Transverse colon (tissue), 4 donors: ENCODE data around the gene KASH5. TPM values are rescaled to one million over a fixed set of nuclear protein-coding genes. Genes with fewer than 3 reads are reported as not detected.
"Not testable (repeated sequence)": the region's sequence is repeated elsewhere in the genome, so short reads cannot be mapped to it uniquely, and the experiment has no call there.

ENCODE experiments used
- DNase-seq: peaks from one replicate; pipeline ENCODE4 v3.0.0-alpha.2; 2019
- H3K27ac ChIP-seq, 4 donors: fragments of 200-600 bp; sonication (generic); 2 replicates each; pipeline ENCODE4 v1.5.1; 2016 to 2018; ENCODE audit warnings: inconsistent platforms in 4 of 4
- H3K27me3 ChIP-seq: fragments of 200-600 bp; sonication (generic); 2 replicates; pipeline ENCODE4 v1.5.1; 2017; ENCODE audit warnings: inconsistent platforms
- H3K36me3 ChIP-seq, 4 donors: fragments of 200-600 bp; sonication (generic); 2 replicates each; pipeline ENCODE4 v1.5.1; 2017 to 2019; ENCODE audit warnings: inconsistent platforms in 4 of 4
- H3K4me1 ChIP-seq, 4 donors: fragments of 200-600 bp; sonication (generic); 2 replicates each; pipeline ENCODE4 v1.5.1; 2017 to 2020; ENCODE audit warnings: inconsistent platforms in 4 of 4
- H3K4me3 ChIP-seq, 4 donors: fragments of 200-600 bp; sonication (generic); 1 replicate in 1 of 4; 2 replicates in 3 of 4; pipeline versions ENCODE4 v1.5.1 to v1.6.1; 2017 to 2019; ENCODE audit warnings: inconsistent platforms in 4 of 4
- H3K9me3 ChIP-seq, 2 donors: fragments of 200-600 bp; sonication (generic); 2 replicates each; pipeline ENCODE4 v1.5.1; 2017 to 2019; ENCODE audit warnings: inconsistent platforms in 2 of 2
- EP300 ChIP-seq: sonication (generic); formaldehyde crosslinking; IDR thresholded peaks from one replicate; pipeline ENCODE4 v1.6.1; 2017; ENCODE audit warnings: antibody characterized with exemption, low read depth
- POLR2A ChIP-seq: fragments of 450-650 bp; IDR thresholded peaks from one replicate; pipeline ENCODE4 v1.6.1; 2016; ENCODE audit warnings: antibody characterized with exemption, mild to moderate bottlenecking, moderate library complexity
- POLR2AphosphoS5 ChIP-seq, 3 donors: sonication (generic); formaldehyde crosslinking; IDR thresholded peaks; one replicate each; pipeline ENCODE4 v1.6.1; 2016; ENCODE audit warnings: antibody characterized with exemption in 3 of 3
- WGBS, 2 donors: methylation state at CpG; one replicate each; pipeline ENCODE4 v1.1.5; 2018; ENCODE audit warnings: low coverage in 1 of 2; 5-methylcytosine and 5-hydroxymethylcytosine counted together
- in situ Hi-C, 4 donors: fragments of 200-750 bp; cut with MboI; loops; one replicate each; pipeline versions ENCODE4 v1.15.0 to v1.15.1; 2017; ENCODE audit warnings: low sequenced_read_pairs in 3 of 4, low pct_ligation_motif_present in 1 of 4, low pct_unique_long_range_greater_than_20kb in 1 of 4
- intact Hi-C: fragments of 100-400 bp; cut with DNase I; formaldehyde crosslinking; loops from one replicate; pipeline ENCODE4 v1.15.1; 2023; ENCODE audit warnings: low total_unique reads
- total RNA-seq, 4 donors: library from RNA; depleted of rRNA; stranded (reverse); fragments of >200 nt; gene quantifications; one replicate each; pipeline ENCODE4 v1.1.0, GENCODE V29; 2016
- TF ChIP-seq, protein P1 (sequence below), 5 experiments: fragments of 200-600 bp in 3 of 5; fragments of 450-650 bp in 2 of 5; sonication (generic) in 3 of 5; IDR thresholded peaks; 1 replicate in 2 of 5; 2 replicates in 3 of 5; pipeline ENCODE4 v1.5.1; 2016 to 2017; ENCODE audit warnings: antibody characterized with exemption in 5 of 5, inconsistent platforms in 3 of 5, mild to moderate bottlenecking in 2 of 5, moderate library complexity in 1 of 5

KASH5 gene
- total RNA-seq, 4 donors from 2014 or later: not detected

DNA sequence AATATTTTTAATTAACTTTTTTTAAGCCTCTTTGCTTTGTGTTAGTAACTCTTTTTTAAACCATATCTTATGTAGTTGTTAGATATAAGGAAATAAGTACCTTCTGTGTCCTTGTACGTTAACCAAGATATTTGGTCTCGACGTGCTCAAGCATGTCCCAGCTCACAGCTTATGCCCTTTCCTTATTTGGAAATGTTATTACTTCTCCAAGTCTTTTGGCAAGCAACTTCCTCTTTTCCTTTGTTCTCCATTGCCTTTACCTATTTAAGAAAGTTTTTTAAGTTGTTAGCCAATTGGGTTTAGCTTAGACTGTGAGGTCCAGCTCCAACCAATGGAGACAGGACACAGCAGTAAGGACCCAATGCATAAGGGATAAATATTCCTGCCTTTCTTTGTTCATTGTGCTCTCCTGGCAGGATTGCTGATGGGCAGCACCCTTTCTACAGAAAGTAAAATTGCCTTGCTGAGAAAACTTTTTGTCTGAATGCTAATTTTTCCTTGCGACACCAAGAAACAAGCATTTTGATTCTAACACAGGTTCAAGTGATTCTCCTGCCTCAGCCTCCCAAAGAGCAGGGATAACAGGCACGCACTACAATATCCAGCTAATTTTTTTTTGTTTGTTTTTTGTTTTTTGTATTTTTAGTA, 19.2 kb upstream of the KASH5 start:
- H3K36me3 ChIP-seq: no peaks in the 10 kb centered on the region
- no peak for DNase-seq
- peaks cover 10 to 11% of the 10 kb centered on the region in 2 donors for H3K9me3 ChIP-seq
- H3K4me3 ChIP-seq: no peak overlapping the region
- H3K27ac ChIP-seq: no peak overlapping the region
- in situ Hi-C loops: no loop called here
- peaks cover 0 to 5% (median 2%) of the 10 kb centered on the region in 4 donors for H3K4me1 ChIP-seq
- no peak for TF ChIP-seq POLR2A
- TF ChIP-seq POLR2AphosphoS5 (IDR thresholded peaks at IDR 0.05): no peak
- TF ChIP-seq, protein P1, sequence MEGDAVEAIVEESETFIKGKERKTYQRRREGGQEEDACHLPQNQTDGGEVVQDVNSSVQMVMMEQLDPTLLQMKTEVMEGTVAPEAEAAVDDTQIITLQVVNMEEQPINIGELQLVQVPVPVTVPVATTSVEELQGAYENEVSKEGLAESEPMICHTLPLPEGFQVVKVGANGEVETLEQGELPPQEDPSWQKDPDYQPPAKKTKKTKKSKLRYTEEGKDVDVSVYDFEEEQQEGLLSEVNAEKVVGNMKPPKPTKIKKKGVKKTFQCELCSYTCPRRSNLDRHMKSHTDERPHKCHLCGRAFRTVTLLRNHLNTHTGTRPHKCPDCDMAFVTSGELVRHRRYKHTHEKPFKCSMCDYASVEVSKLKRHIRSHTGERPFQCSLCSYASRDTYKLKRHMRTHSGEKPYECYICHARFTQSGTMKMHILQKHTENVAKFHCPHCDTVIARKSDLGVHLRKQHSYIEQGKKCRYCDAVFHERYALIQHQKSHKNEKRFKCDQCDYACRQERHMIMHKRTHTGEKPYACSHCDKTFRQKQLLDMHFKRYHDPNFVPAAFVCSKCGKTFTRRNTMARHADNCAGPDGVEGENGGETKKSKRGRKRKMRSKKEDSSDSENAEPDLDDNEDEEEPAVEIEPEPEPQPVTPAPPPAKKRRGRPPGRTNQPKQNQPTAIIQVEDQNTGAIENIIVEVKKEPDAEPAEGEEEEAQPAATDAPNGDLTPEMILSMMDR (IDR thresholded peaks at IDR 0.05): no peak
- no peak for TF ChIP-seq EP300
- intact Hi-C loops: no loop called here
- WGBS, 2 donors: 90 to 92% methylated on average over 2 to 5 of the region's 5 CpGs
- H3K27me3 ChIP-seq: no peaks in the 10 kb centered on the region

DNA sequence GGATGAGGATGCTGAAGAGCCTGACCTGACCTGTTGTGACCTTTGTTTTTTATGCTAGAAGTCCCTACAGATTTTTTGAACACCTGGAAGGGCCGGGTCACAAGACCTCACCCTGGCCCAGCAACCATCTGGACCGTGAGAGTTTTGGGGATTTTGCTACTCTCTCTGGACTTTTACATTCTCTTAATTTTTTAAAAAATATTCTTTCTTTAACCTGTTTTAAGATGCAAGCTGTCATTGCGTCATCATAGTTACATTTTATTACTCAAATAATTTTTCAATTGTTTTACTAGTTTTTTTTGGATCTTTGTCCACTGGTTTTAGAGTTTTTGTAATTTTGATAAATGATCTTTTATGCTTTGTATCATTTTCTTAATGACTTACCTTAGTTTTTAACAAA, 16.9 kb upstream of the KASH5 start:
- TF ChIP-seq POLR2A: no peak
- in situ Hi-C loops: no loop called here
- Histone ChIP-seq H3K36me3 (no peaks in the 10 kb centered on the region), H3K9me3 (peaks cover 10 to 11% of the 10 kb centered on the region in 2 donors), H3K27me3 (no peaks in the 10 kb centered on the region), H3K27ac (no peak overlapping the region), H3K4me1 (no peaks in the 10 kb centered on the region), H3K4me3 (no peak overlapping the region)
- no peak for DNase-seq
- intact Hi-C loops: no loop called here
- 49 to 88% methylated on average over 3 of the region's 3 CpGs for WGBS, 2 donors

DNA sequence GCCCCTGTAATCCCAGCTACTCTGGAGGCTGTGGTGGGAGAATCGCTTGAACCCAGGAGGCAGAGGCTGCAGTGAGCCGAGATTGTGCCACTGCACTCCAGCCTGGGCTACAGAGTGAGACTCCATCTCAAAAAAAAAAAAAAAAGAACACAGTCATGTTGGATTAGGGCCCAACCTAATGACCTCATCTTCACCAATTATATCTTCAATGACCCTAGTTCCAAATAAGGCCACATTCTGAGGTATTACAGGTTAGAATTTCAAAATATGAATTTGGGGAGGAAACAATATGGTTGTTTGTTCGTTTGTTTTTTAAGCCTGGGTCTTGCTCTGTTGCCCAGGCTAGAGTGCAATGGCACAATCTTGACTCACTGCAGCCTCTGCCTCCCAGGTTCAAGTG, 14.9 kb upstream of the KASH5 start:
- DNase-seq, H3K27me3 ChIP-seq, in situ Hi-C loops, H3K27ac ChIP-seq, H3K4me1 ChIP-seq, intact Hi-C loops, H3K36me3 ChIP-seq, H3K4me3 ChIP-seq: not testable (repeated sequence)
- peaks cover 10 to 11% of the 10 kb centered on the region in 2 donors for H3K9me3 ChIP-seq
- 77 to 79% methylated on average over 3 of the region's 3 CpGs for WGBS, 2 donors

DNA sequence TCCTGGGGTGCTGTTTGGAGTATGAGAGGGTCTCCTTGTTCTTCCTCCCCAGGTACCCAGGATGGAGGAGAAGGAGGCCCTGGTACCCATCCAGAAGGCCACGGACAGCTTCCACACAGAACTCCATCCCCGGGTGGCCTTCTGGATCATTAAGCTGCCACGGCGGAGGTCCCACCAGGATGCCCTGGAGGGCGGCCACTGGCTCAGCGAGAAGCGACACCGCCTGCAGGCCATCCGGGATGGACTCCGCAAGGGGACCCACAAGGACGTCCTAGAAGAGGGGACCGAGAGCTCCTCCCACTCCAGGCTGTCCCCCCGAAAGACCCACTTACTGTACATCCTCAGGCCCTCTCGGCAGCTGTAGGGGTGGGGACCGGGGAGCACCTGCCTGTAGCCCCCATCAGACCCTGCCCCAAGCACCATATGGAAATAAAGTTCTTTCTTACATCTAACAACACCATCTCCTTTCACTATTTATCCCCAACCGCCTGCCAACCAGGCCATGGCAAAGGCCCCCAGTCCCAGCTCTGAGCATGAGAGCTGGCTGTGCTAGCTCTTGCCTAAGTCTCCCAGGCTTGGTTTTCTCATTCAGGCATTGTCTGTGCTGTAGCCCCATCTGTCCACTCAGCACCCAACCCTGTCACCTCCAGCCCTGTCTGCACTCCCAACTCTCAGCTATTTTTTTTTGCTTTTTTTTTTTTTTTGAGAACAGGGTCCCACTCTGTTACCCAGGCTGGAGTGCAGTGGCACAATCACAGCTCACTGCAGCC, 13.2 kb upstream of the KASH5 start:
- Histone ChIP-seq H3K9me3 (no peaks in the 10 kb centered on the region), H3K4me1 (no peaks in the 10 kb centered on the region), H3K27me3 (no peaks in the 10 kb centered on the region), H3K27ac (no peak overlapping the region), H3K36me3 (no peaks in the 10 kb centered on the region), H3K4me3 (no peak overlapping the region)
- TF ChIP-seq POLR2AphosphoS5 (IDR thresholded peaks at IDR 0.05): no peak
- no peak for TF ChIP-seq POLR2A
- TF ChIP-seq EP300: no peak
- TF ChIP-seq, protein P1 (IDR thresholded peaks at IDR 0.05): no peak
- intact Hi-C loops (no loop called here), in situ Hi-C loops (no loop called here)
- WGBS, 2 donors: 95% methylated on average over 15 of the region's 16 CpGs; no CpG with 5 or more reads in 1 of the 2 donors
- no peak for DNase-seq

DNA sequence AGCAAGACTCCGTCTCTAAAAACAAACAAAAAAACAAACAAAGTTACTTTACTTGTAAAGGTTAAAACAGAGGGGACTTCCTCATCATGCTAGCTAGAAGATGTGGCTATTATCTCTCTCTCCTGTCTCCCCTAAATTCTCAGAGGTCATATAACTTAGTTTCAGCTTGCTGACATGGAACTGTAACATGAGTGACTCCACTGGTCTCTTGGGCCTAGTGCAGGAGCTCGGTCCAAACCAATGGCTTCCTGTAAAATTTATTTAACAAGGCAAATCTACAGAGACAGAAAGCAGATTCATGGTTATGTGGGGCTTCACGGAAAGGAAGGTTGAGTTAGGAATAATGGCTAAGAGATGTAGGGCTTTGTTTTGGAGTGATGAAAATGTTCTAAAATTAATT, 9.5 kb upstream of the KASH5 start:
- no peak overlapping the region for H3K27ac ChIP-seq
- intact Hi-C loops: no loop called here
- peaks cover 3 to 6% of the 10 kb centered on the region in 2 donors for H3K9me3 ChIP-seq
- in situ Hi-C loops: no loop called here
- no peaks in the 10 kb centered on the region for H3K36me3 ChIP-seq
- no peak overlapping the region for H3K4me3 ChIP-seq
- 70 to 72% methylated on average over 3 of the region's 3 CpGs for WGBS, 2 donors
- peaks cover 11% of the 10 kb centered on the region for H3K27me3 ChIP-seq
- no peak for DNase-seq
- no peak for TF ChIP-seq EP300
- TF ChIP-seq POLR2AphosphoS5 (IDR thresholded peaks at IDR 0.05): no peak
- TF ChIP-seq, protein P1 (IDR thresholded peaks at IDR 0.05): no peak
- no peak for TF ChIP-seq POLR2A
- H3K4me1 ChIP-seq: no peaks in the 10 kb centered on the region
